Loucy (cell line): Measurements from ENCODE around the gene ALOX15.
"Not testable (repeated sequence)": the region's sequence is repeated elsewhere in the genome, so short reads cannot be mapped to it uniquely, and the experiment has no call there.

ENCODE experiments used
- H2AFZ ChIP-seq: fragments of 200-600 bp; sonication (generic); 2 replicates; pipeline ENCODE4 v1.6.0; 2016; ENCODE audit warnings: antibody characterized with exemption, mild to moderate bottlenecking, low read length, moderate library complexity
- H3F3A ChIP-seq: fragments of 200-600 bp; 2 replicates; pipeline ENCODE4 v1.6.0; 2016; ENCODE audit warnings: antibody characterized with exemption, low read depth, mild to moderate bottlenecking
- H3K27me3 ChIP-seq: fragments of 200-600 bp; sonication (generic); 2 replicates; pipeline ENCODE4 v1.6.1; 2014; ENCODE audit warnings: low read length, mild to moderate bottlenecking; ENCODE audit not compliant: insufficient read depth, poor library complexity, severe bottlenecking
- H3K36me3 ChIP-seq: fragments of 200-600 bp; sonication (generic); 2 replicates; pipeline ENCODE4 v1.6.1; 2016; ENCODE audit warnings: low read length; ENCODE audit not compliant: insufficient read depth
- H3K4me1 ChIP-seq: fragments of 200-600 bp; sonication (generic); 2 replicates; pipeline ENCODE4 v1.5.1; 2014; ENCODE audit warnings: low read length, mild to moderate bottlenecking; ENCODE audit not compliant: insufficient read depth, poor library complexity, severe bottlenecking
- H3K4me2 ChIP-seq: fragments of 200-600 bp; sonication (generic); 2 replicates; pipeline ENCODE4 v1.6.0; 2014; ENCODE audit warnings: antibody characterized with exemption, low read length, low read depth, mild to moderate bottlenecking; ENCODE audit not compliant: poor library complexity, severe bottlenecking
- H3K4me3 ChIP-seq: fragments of 200-600 bp; sonication (generic); 2 replicates; pipeline ENCODE4 v1.5.1; 2014; ENCODE audit warnings: low read length, mild to moderate bottlenecking, mixed read lengths; ENCODE audit not compliant: poor library complexity, severe bottlenecking
- H3K79me2 ChIP-seq: fragments of 200-600 bp; sonication (generic); 2 replicates; pipeline ENCODE4 v1.6.1; 2014; ENCODE audit warnings: low read length; ENCODE audit not compliant: insufficient read depth
- H3K9ac ChIP-seq: fragments of 200-600 bp; sonication (generic); 2 replicates; pipeline ENCODE4 v1.6.0; 2014; ENCODE audit warnings: mild to moderate bottlenecking, low read depth, low read length, moderate library complexity; ENCODE audit not compliant: poor library complexity, severe bottlenecking
- H3K9me2 ChIP-seq: fragments of 200-600 bp; sonication (generic); replicated peaks from 2 replicates; pipeline ENCODE4 v1.6.1; 2016; ENCODE audit warnings: low read depth, low read length, mixed read lengths
- H3K9me3 ChIP-seq: fragments of 200-600 bp; sonication (generic); 2 replicates; pipeline ENCODE4 v1.6.1; 2014; ENCODE audit warnings: mild to moderate bottlenecking, antibody characterized with exemption, low read length, low read depth; ENCODE audit not compliant: insufficient read depth
- H4K20me1 ChIP-seq: fragments of 200-600 bp; sonication (generic); 2 replicates; pipeline ENCODE4 v1.6.0; 2014; ENCODE audit warnings: antibody characterized with exemption, low read length, mild to moderate bottlenecking; ENCODE audit not compliant: insufficient read depth, poor library complexity, severe bottlenecking
- EZH2phosphoT487 ChIP-seq: fragments of 200-600 bp; IDR thresholded peaks from 2 replicates; pipeline ENCODE4 v1.6.1; 2018; ENCODE audit warnings: antibody characterized with exemption, mild to moderate bottlenecking, moderate library complexity, borderline replicate concordance
- TF ChIP-seq, protein P1 (sequence below): fragments of 200-600 bp; sonication (generic); conservative IDR thresholded peaks from 2 replicates; pipeline ENCODE4 v1.5.1; 2014; ENCODE audit warnings: mild to moderate bottlenecking, antibody characterized with exemption, low read length

The ALOX15 gene

DNA sequence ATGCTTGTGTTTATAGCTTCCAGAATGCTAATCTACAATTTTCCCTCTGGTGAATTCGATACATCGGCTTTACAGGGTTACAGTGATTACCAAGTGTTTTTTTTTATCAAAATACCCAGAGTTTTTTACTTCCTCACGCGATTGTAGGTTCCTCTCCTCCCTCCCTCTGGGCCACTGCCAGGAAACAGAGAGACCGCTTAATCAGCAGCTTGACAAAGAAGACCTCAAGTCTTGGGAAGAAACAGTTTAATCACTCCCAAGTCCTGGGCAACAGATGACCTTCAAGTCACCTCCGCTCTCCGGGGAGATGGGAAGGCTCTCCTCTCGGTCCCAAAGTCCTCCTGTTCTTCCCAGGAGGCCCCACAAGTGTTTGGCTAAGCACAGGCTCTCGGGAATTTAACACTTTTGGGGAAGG lies 33.7 kb downstream of the ALOX15 start:
- Histone ChIP-seq H3K79me2 (no peaks in the 10 kb centered on the region), H3K4me3 (no peak overlapping the region), H3K9ac (no peak overlapping the region), H3K9me2 (no peaks in the 10 kb centered on the region), H3K9me3 (no peaks in the 10 kb centered on the region), H3K36me3 (no peaks in the 10 kb centered on the region), H3F3A (no peaks in the 10 kb centered on the region), H3K4me1 (no peaks in the 10 kb centered on the region), H2AFZ (no peak overlapping the region), H4K20me1 (no peaks in the 10 kb centered on the region), H3K27me3 (no peaks in the 10 kb centered on the region), H3K4me2 (no peak overlapping the region)
- TF ChIP-seq, protein P1, sequence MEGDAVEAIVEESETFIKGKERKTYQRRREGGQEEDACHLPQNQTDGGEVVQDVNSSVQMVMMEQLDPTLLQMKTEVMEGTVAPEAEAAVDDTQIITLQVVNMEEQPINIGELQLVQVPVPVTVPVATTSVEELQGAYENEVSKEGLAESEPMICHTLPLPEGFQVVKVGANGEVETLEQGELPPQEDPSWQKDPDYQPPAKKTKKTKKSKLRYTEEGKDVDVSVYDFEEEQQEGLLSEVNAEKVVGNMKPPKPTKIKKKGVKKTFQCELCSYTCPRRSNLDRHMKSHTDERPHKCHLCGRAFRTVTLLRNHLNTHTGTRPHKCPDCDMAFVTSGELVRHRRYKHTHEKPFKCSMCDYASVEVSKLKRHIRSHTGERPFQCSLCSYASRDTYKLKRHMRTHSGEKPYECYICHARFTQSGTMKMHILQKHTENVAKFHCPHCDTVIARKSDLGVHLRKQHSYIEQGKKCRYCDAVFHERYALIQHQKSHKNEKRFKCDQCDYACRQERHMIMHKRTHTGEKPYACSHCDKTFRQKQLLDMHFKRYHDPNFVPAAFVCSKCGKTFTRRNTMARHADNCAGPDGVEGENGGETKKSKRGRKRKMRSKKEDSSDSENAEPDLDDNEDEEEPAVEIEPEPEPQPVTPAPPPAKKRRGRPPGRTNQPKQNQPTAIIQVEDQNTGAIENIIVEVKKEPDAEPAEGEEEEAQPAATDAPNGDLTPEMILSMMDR: no peak
- no peak for TF ChIP-seq EZH2phosphoT487

DNA sequence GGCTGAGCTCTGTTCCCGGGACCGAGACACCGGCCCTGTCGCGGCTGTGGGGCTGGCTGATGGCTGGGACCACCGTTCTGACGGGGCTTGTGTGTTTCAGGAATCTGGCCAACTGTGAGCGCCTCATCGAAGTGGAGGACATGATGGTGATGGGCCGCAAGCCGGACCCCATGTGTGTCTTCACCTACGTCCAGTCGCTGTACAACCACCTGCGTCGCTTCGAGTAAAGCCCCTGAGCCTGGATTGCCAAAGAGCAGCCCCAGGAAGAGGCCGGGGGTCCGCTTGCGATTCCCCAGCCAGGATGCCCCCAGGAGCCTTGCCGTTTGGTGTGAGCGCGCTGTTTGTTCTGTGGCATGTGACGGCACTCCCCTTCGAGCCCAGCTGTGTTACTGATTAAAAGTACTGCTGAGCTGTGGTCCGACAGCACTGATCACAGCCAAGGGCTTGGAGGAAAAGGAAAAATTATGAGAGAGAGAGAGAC lies 34.2 kb downstream of the ALOX15 start:
- Histone ChIP-seq H3F3A (no peaks in the 10 kb centered on the region), H3K4me3 (no peak overlapping the region), H3K4me2 (no peak overlapping the region), H3K79me2 (no peaks in the 10 kb centered on the region), H3K36me3 (no peaks in the 10 kb centered on the region), H3K4me1 (no peaks in the 10 kb centered on the region), H3K9me3 (no peaks in the 10 kb centered on the region), H3K9ac (no peak overlapping the region), H4K20me1 (no peaks in the 10 kb centered on the region), H3K9me2 (no peaks in the 10 kb centered on the region), H2AFZ (no peak overlapping the region), H3K27me3 (no peaks in the 10 kb centered on the region)
- no peak for TF ChIP-seq EZH2phosphoT487
- TF ChIP-seq, protein P1: no peak

DNA sequence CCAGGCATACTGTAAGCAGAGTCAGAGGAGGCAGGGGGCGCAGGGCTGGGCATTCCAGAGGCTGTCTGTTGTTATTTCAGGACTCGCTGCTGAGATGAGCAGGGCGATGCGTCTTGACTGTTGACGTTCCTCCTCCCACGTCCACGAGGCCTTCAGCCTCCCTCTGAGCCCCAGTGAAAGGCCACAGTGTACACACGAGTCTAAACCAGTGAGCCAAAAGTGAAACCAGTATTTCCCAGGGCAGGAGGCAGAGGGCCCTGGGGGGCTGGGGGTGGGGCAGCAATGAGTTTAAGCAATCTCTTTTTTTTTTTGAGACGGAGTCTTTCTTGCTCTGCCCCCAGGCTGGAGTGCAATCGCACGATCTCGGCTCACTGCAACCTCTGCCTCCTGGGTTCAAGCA lies 35.7 kb downstream of the ALOX15 start:
- Histone ChIP-seq H4K20me1 (no peaks in the 10 kb centered on the region), H3K4me3 (no peak overlapping the region), H3K27me3 (no peaks in the 10 kb centered on the region), H3K4me1 (no peaks in the 10 kb centered on the region), H3K36me3 (no peaks in the 10 kb centered on the region), H3K9me2 (no peaks in the 10 kb centered on the region), H3K4me2 (no peak overlapping the region), H3K9me3 (no peaks in the 10 kb centered on the region), H2AFZ (no peak overlapping the region), H3F3A (no peaks in the 10 kb centered on the region), H3K79me2 (no peaks in the 10 kb centered on the region), H3K9ac (no peak overlapping the region)
- TF ChIP-seq EZH2phosphoT487: no peak
- TF ChIP-seq, protein P1: no peak

DNA sequence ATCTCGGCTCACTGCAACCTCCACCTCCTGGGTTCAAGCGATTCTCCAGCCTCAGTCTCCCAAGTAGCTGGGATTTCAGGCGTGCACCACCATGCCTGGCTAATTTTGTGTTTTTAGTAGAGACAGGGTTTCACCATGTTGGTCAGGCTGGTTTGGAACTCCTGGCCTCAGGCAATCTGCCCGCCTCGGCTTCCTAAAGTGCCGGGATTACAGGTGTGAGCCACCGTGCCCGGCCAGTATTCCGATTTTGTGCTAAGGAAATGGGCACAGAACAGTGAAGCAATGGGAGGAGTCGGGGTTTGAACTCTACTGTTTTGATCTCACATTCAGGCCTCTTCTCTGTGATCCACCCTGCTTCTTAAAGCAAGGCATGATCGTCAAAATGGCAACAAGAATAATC lies 36.7 kb downstream of the ALOX15 start:
- H3K9ac ChIP-seq, H3K36me3 ChIP-seq, H3K9me2 ChIP-seq, H3F3A ChIP-seq, H3K9me3 ChIP-seq, H2AFZ ChIP-seq, H4K20me1 ChIP-seq, H3K4me2 ChIP-seq, H3K4me3 ChIP-seq, H3K4me1 ChIP-seq, H3K27me3 ChIP-seq, H3K79me2 ChIP-seq: not testable (repeated sequence)
